ENCODE data around the gene GSK3B.
"Not testable (repeated sequence)": the region's sequence is repeated elsewhere in the genome, so short reads cannot be mapped to it uniquely, and the experiment has no call there.

GSK3B gene

GRCh38 chr3:120052677-120053076 lies 41.6 kb downstream of the GSK3B start:
- DNase-seq = no peak

- DNase-seq = no peak
These were observed 42.0 kb downstream of the GSK3B start for GRCh38 chr3:120052225-120052624.

- DNase-seq = not testable (repeated sequence)
These were observed 42.7 kb downstream of the GSK3B start for GRCh38 chr3:120051570-120051969.

DNA sequence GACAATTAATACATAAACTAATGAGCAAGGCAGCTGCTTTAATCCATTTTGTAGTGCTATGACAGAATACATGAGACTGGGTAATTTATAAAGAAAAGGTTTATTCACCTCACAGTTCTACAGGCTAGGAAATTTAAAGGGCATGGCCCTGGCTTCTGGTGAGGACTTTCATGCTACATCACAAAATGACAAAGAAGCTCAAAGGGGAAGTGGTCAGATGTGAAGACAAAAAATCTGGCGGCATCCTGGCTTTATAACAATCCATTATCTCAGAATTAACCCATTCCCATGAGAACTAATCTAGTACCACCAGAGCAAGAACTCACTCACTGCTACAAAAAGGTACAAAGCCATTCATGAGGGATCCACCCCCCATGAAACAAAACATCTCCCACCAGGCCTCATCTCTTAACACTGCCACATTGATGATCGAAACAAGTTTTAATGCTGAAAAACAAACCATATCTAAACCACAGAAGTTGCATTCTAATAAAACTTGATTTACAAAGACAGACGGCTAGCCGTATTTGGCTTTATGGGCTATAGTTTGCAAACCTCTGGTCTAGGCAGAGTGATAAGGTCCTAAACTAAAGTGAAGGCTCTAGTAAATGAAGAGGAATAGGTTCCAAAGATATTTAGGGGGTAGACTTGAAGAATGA lies 44.2 kb downstream of the GSK3B start:
- DNase-seq = no peak

GRCh38 chr3:120049072-120049471 lies 45.2 kb downstream of the GSK3B start:
- no peak for DNase-seq

DNA sequence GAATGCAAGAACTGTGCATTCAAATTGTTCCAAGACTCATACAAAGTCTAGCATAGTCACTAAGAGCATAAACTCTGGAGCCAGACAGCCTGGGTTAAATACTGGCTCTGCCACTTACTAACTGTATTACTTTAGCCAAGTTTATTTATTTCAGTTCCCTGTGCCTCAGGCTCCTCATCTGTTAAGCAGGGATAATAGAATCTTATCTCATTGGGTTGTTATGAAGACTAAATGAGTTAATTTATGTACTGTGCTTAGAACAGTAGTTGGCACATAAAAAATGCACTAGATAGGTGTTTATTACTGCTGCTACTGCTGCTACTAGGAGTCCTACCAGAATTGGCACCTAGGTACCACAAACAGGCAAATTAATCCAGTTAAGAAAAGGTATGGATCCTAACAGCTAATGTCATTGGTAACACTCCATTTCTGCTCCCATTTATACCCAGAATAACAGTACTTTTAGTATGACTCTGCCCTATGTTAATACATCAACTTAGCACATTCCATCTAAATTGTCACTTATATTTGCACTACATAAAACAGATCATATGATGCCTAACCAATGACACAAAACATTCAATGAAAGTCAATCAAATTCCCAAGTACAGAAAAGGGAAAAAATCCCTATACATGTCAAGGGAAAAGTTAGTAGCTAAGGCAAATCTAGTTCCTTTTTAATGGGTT lies 45.7 kb downstream of the GSK3B start:
- DNase-seq = no peak

DNA sequence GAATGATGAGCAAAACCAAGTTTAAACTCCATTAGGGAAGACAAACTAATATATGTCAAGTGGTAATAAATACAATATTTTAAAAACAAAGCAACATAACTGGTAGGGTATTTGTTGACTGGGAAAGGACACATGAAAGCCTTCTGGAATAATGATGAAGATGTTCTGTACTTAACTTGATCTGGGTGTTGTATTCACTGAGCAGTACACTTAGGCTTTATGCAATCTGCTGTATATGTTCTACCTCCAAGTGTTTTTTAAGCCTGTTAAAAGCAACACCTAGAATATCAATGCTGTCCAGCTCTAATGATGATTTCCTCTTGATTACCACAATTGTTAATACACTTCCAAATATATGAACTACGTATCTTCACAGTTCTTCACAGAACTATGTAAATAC lies 46.6 kb downstream of the GSK3B start:
- no peak for DNase-seq

DNA sequence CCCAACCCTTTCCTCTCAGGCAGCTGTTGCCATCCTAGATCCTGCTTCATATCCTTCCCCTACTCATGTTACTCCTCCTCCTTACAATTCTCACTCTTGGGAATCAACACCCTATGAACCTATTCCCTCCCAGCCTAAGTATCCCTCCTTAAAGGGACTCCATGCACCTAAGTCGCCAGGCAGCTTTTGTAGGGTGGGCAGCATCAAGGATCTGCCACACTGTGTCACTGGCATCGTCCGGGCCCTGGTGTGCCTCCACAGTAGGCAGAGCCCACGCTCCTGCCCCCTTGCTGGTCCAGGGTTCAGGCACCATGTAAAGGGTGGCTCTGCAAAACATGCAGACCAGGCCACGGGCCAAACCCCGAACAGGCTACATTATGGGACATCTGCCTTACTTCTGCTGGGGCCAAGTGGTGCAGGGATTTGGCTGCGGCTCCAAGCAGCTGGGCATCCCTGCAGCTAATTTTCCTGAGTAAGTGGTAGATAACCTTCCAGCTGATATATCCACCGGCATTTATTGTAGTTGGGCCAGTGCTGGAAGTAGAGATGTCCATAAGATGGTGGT lies 53.4 kb downstream of the GSK3B start:
- DNase-seq = no peak

GRCh38 chr3:120039642-120040610 lies 54.3 kb downstream of the GSK3B start:
- DNase-seq = no peak

GRCh38 chr3:120033596-120033995 lies 60.7 kb downstream of the GSK3B start:
- DNase-seq = no peak

GRCh38 chr3:120031561-120031960 lies 62.7 kb downstream of the GSK3B start:
- DNase-seq = no peak

DNA sequence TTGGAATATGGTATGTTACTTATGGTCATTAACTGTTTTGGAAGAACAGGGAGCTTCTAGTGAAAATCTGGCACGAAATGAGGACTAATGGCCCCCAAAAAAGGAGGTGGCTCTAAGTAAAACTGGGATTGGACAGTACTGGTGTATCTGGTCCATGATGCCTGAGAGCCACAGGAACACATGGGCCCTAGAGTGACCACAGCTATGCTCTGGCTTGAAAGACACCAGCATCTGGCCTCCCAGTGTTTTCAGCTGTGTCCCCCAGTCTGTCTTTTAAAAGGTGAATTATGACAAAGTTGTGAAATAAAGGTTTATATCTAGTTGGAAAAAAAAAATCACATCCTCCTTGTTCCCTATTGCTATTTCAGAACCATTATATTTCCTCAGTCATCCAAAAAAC lies 64.5 kb downstream of the GSK3B start:
- no peak for DNase-seq

- no peak for DNase-seq
These were observed 65.8 kb downstream of the GSK3B start for GRCh38 chr3:120028271-120029047.

DNA sequence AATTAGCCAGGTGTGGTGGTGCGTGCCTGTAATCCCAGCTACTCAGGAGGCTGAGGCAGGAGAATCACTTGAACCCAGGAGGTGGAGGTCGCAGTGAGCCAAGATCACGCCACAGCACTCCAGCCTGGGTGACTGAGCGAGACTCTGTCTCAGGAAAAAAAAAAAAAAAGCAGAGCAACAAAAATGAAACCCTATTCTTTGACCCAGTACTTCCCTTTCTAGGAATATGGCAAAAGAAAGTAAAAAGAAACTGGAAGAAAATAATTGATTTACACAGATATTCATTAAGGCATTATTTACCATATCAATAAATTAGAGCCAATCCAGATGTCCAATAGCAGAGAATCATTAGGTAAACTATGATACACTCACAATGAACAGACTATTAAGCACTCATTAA lies 67.0 kb downstream of the GSK3B start:
- DNase-seq = no peak

DNA sequence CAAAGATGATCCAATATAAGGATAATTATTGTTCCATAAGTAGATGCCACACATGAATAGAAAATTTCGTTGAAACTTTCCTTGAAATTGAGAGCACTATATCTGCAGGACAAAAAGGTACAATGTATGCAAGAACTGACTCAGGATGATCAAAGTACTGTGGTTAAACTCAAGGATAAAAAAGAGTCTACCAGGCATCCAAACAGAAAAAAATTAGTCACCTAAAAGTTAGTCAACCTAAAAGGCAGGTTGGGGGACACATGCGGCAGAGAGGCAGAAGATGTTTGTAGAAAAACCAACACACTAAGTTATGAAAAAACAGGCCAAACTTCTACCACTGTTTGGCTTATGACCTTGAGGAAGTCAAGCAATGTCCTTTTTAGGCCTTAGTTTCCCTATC lies 68.7 kb downstream of the GSK3B start:
- DNase-seq = no peak

- DNase-seq = no peak
These were observed 70.1 kb downstream of the GSK3B start for GRCh38 chr3:120024103-120024502.

- DNase-seq = peak; percentile 20
These were observed 71.5 kb downstream of the GSK3B start for GRCh38 chr3:120022729-120023128.

DNA sequence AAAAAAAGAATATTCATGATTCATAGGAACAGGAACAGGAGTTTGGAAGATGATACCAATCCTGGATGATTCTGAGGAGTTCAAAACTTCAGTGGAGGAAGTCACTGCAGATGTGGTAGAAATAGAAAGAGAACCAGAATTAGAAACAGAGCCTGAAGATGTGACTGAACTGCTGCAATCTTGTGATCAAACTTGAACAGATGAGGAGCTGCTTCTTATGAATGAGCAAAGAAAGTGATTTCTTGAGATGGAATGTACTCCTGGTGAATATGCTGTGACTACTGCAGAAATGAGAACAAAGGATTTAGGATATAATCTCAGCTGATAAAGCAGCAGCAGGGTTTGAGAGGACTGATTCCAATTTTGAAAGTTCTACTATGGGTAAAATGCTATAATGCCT lies 72.7 kb downstream of the GSK3B start:
- DNase-seq = peak; percentile 8

DNA sequence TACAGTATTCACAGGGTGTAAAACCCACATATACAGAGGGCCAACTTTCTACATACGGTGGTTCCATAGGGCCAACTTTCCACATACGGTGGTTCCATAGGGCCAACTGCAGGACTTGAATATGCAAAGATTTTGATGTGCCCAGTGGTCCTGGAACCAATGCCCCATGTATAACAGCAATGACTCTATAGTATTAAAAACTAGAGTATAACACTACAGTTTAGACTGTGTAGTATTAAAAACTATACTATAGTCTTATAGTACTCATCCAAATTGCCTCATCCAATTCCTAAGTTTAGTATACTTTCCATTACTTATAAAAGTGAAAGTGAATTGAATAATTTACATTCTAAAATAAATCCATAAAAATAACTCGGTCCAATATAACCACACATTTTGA lies 75.9 kb downstream of the GSK3B start:
- DNase-seq = no peak

DNA sequence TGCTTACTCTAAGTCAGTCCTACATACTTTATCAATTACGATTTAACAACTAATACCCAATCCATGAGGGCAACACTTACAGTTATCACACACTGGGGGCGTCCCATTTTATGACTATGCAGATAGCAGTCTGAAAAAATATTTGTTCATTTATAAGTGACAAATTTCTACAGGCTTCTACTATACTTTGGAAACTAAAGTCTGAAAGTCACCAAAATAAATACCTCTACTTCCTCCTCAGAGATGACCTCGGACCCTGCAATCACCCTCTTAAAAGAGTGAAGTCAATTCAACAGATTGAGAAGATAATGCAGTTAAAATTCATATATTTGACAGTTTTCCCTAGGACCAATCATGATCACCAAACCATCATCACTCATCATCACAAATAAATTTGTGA lies 76.6 kb downstream of the GSK3B start:
- DNase-seq = no peak

DNA sequence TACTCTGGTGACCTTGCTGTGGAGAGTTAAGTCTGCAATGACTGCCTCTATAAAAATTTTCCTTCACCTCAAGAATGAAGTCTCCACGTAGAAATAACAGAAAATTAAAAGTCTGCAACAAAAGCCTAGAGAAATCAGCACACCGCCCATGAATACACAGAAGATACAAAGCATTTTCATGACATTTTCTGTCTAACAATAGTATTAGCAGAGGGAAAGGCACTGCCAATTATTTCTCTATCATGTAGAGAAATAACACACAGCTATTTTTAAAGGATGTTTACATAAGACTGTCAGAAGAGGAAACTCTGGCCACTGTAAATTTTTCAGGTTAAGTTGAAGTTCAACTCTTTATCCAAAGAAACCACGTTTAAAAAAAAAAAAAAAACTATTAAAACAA lies 80.8 kb downstream of the GSK3B start:
- no peak for DNase-seq

GRCh38 chr3:120005741-120006140 lies 88.5 kb downstream of the GSK3B start:
- DNase-seq = not testable (repeated sequence)

Data from EL (cell line).